GM19328 (cell line): ENCODE measurements around the gene SRGN.
"Not testable (repeated sequence)": the region's sequence is repeated elsewhere in the genome, so short reads cannot be mapped to it uniquely, and the experiment has no call there.

Experiments
- ATAC-seq: cut with Tn5 transposase; IDR thresholded peaks from one replicate; pipeline ENCODE4 v1.9.1; 2021; ENCODE audit warnings: mild to moderate bottlenecking, moderate library complexity; ENCODE audit not compliant: unreplicated experiment

SRGN gene

DNA sequence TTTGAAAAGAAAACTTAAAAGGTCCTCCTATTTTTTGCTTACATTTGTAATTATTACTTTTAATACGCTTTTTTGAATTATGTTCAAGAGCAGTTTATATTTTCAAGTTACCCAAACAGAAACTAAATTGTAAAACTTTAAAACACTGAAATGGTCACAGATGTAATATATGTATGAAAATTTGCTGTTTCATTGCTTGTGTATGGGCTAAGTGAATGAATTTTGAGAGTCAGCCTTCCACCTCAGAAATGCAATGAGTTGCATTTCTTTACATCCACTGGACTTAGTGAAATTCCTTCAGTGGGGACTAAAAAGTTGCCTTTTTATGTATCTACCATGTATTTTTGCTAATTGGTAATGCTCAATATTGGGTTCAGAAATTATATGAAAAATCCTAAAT lies 37.7 kb downstream of the SRGN start:
- ATAC-seq, result no peak

GRCh38 chr10:69130251-69130650 lies 42.3 kb downstream of the SRGN start:
- no peak for ATAC-seq

DNA sequence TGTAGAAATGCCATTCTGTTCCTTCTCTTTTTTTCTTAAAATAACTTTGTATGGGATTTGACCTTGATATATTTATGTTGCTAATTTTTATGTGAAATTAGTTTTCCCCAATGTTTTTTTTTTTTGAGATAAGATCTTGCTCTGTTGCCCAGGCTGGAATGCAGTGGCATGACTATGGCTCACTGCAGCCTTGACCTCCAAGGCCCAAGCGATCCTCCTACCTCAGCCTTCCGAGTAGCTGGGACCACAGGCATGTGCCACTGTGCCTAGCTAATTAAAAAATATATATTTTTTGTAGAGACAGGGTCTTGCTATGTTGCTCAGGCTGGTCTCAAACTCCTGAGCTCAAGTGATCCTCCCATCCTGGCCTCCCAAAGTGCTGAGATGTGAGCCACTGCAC lies 52.1 kb downstream of the SRGN start:
- ATAC-seq, result no peak

DNA sequence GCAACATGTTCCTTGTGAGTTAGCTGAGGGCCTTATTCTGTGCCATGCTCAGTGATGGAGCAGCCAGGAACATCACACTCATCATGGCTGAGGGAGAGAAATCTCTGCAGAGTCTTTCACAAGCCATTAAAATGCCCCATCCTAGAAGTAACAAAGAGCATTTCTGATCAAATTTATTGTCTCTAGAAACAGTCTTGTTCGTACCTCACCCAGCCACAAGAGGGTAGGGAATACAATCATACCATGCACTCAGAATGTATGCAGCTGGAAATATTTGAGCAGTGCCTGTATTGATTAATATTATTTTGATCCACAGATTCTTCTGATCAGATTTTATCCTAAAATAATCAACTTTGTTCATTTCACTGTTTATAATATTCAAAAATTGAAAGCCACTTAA lies 53.4 kb downstream of the SRGN start:
- ATAC-seq, result no peak

GRCh38 chr10:69142074-69142473 lies 54.2 kb downstream of the SRGN start:
- ATAC-seq, result not testable (repeated sequence)

DNA sequence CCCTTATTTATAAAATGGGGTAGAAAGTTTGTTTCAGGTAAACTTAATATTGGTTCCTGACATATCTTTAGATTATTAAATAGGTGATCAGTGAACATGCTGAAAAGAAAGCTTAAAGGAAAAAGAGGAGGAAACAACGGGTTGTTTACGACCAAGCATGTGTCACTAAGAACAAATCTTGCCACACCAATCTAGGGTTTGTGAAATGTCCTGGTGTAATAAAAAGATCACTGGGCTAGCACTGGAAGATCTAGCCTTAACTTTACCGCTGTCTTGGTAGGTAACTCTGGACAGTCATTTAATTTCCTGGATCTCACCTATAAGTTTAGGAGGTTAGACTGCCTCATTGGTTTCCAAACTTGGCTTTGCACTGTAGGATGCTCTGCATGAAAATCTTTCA lies 55.1 kb downstream of the SRGN start:
- ATAC-seq, result no peak

- ATAC-seq, result no peak
Measured at GRCh38 chr10:69145329-69145728, 57.4 kb downstream of the SRGN start.

DNA sequence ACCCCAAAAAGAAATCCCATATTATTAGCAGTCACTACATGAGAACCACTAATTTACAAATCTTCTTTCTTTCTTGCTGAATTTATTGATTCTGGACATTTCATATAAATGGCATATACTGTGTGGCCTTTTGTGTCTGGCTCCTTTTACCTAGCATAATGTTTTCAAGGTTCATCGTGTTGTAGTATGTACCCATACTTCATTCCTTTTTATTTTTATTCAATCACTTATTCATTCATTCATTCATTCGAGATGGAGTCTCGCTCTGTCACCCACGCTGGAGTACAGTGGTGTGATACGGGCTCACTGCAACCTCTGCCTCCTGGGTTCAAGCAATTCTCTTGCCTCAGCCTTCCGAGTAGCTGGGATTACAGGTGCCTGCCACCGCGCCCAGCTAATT lies 58.0 kb downstream of the SRGN start:
- no peak for ATAC-seq

DNA sequence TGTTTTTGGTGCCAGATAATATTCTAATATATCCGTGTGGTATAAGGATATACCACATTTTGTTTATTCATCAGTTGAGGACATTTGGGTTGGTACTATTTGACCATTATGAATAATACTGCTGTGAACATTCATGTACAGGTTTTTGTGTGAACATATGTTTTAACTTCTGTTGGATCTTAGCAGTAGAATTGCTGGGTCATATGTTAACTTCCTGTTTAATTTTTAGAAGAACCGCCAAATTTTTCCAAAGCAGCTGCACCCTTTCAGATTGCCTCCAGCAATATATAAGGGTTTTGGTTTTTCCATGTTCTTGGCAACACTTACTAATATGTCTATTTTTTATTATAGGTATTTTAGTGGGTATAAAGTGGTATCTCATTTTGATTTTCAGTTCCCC lies 58.9 kb downstream of the SRGN start:
- no peak for ATAC-seq

- ATAC-seq, result no peak
Measured at GRCh38 chr10:69151984-69152383, 64.1 kb downstream of the SRGN start.

DNA sequence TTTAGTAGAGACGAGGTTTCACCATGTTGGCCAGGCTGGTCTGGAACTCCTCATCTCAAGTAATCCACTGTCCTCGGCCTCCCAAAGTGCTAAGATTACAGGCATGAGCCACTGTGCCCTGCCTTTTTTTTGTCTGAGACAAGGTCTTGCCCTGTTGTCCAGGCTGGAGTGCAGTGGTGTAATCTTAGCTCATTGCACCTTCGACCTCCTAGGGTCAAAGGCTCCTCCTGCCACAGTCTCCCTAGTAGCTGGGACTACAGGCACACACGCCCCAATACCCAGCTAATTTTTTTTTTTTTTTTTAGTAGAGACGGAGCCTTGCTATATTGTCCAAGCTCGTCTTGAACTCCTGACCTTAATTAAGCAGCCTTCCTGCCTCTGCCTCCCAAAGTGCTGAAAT lies 65.3 kb downstream of the SRGN start:
- ATAC-seq, result no peak
